ENCODE data around the gene BLOC1S4.

The BLOC1S4 gene

GRCh38 chr4:6764976-6765620 lies 49.1 kb downstream of the BLOC1S4 start:
- FAIRE-seq: no peak

- no peak for FAIRE-seq
These were observed 49.7 kb downstream of the BLOC1S4 start for GRCh38 chr4:6765703-6766102.
